GM18502 (cell line): ENCODE results near the gene GJD3.

Experiments used
- ATAC-seq: cut with Tn5 transposase; IDR thresholded peaks from one replicate; pipeline ENCODE4 v1.9.1; 2021; ENCODE audit warnings: mild to moderate bottlenecking; ENCODE audit not compliant: unreplicated experiment, poor library complexity

Gene GJD3

DNA sequence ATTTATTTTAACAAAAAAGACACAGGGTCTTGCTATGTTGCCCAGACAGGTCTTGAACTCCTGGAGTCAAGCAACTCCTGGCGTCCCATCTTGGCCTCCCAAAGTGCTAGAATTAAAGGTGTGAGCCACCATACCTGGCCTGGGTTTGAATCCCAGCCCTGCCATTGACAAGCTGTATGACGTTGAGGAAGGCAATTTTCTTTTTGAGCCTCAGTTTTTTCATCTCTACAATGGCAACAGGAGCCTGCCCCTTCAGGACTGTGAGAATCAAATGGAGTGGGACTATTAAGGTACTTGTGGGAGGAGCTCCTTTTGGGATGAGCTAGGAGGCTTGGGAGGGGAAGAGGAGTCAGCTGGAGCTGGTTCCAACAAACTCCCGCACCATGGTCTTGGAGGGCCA, 49.3 kb downstream of the GJD3 start:
- no peak for ATAC-seq

- ATAC-seq = no peak
Observed at GRCh38 chr17:40314584-40314956, 50.0 kb downstream of the GJD3 start.

DNA sequence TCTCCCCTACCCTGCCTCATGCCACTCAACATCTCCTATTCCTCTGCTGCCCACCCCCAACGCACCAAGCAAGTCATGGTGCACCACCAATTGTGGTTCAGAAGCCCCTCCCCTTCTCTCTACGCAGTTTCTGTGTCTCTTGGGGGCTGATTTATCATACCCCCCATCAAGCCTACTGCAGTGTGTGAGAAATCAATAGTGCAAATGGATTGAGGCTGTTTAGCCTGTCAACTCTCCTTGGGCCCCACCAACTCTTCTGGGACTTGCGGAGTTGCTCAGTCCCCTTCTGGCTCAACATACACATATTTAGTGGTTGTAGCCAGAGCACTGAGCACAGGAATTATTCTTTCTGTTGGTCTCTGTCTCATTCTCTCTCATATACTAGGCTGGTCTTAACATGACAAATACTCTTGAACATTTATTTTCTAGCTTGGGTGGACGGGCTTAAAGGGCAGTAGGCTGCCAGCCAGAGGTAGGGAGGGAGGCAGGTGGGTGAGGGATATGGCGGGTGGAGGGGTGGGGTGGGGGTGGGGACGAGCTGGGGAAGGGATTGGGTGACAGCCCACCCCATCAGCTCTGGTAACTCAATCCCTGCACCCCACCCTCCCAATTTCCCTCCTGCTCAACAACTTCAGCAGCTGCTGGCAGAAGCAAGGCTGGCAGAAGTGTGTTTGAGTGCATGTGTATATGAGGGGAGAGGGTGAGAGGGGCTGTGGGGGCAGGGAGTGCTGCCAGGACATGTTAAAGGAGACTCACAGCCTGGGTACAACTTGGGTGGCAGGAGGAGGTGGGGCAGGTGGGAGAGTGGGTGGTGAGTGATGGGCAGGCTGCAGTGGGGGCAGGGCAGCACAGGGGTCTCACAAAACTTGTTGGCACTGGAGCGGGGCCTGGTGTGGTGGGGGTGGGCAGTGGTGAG, 50.6 kb downstream of the GJD3 start:
- no peak for ATAC-seq
